ENCODE data around the gene HAUS7.

Gene HAUS7

GRCh38 chrX:153448556-153449367, 21.6 kb downstream of the HAUS7 start:
- H3K4me1 Mint-ChIP-seq, result no peaks in the 10 kb centered on the region
- no peak overlapping the region for H3K4me3 Mint-ChIP-seq
- H3K9me3 Mint-ChIP-seq, result no peaks in the 10 kb centered on the region
- no peak overlapping the region for H3K27ac Mint-ChIP-seq
- no peaks in the 10 kb centered on the region for H3K27me3 Mint-ChIP-seq
- ATAC-seq (ENCODE audit: low read depth) (no peak), DNase-seq (ENCODE audit: low spot score in 2 of 2) (no peak)
- peaks cover 6% of the 10 kb centered on the region for H3K36me3 Mint-ChIP-seq

DNA sequence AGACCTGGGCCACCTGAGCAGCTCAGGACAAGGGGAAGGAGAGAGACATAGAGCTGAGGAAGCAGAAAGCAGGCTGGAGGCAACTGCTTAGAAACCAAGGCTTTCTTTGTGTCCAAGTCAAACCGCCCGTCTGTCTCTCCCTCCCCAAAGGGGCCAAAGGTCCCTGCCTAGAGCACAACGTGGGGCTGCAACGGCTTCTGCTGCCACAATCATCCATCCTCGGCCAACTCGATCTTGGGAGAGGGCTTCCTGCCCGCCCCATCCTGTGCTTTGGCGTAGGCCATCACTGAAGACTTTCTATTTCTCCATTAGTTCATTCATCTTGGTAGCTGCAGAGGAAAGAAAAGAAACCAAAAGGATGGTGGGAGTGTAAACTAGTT, 22.8 kb downstream of the HAUS7 start:
- Mint-ChIP-seq H3K27me3 (no peaks in the 10 kb centered on the region), H3K36me3 (peaks cover 6% of the 10 kb centered on the region), H3K27ac (no peak overlapping the region), H3K9me3 (no peaks in the 10 kb centered on the region), H3K4me3 (no peak overlapping the region), H3K4me1 (no peaks in the 10 kb centered on the region)
- DNase-seq (ENCODE audit: low spot score in 2 of 2) (no peak), ATAC-seq (ENCODE audit: low read depth) (no peak)

DNA sequence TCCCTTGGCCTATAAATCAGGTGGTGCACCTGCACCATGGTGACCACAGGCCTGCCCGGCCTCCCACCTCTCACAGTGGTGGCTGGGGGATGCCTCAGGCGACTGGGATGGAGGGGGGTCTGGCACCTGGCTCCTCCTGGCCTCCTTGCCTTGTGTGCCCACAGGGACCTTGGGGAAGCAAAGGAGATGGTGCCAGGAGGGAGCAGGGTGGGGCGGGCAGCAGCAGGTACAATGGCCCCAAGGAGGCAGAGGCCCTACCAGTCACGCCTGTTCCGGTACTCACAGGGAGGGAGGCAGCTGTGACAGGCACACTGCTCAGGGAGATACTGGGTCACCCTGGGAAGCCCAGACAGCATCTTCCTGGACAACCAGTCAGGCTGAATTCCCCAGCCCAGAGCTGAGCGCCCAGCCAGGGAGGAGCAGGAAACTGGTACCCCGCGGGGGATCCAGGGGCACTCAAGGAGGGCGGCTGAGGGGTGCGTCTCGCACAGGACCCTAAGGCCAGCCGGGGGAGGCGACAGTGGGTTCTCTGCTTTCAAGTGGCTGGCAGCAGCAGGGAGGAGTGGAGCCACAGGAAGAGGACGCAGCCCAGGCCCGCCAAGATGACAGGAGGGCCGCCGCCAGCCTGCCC, 23.3 kb downstream of the HAUS7 start:
- H3K36me3 Mint-ChIP-seq, result peaks cover 6% of the 10 kb centered on the region
- no peak overlapping the region for H3K4me3 Mint-ChIP-seq
- no peak for DNase-seq (ENCODE audit: low spot score in 2 of 2)
- H3K9me3 Mint-ChIP-seq, result no peaks in the 10 kb centered on the region
- no peaks in the 10 kb centered on the region for H3K4me1 Mint-ChIP-seq
- H3K27me3 Mint-ChIP-seq, result no peaks in the 10 kb centered on the region
- ATAC-seq (ENCODE audit: low read depth), result no peak
- H3K27ac Mint-ChIP-seq, result no peak overlapping the region

GRCh38 chrX:153446636-153446936, 23.8 kb downstream of the HAUS7 start:
- H3K4me3 Mint-ChIP-seq, result no peak overlapping the region
- ATAC-seq (ENCODE audit: low read depth), result no peak
- no peaks in the 10 kb centered on the region for H3K27me3 Mint-ChIP-seq

GRCh38 chrX:153445856-153446635, 24.3 kb downstream of the HAUS7 start, which contains the start of gene TREX2:
Gene TREX2, minus strand, starts transcription at chrX:153446056. Its CDS starts 626 bp downstream, at chrX:153445430.
- no peak for ATAC-seq (ENCODE audit: low read depth)
- Mint-ChIP-seq H3K27ac (no peak within 1 kb of the TSS), H3K4me1 (no peaks in the 10 kb centered on the region), H3K9me3 (no peaks in the 10 kb centered on the region), H3K27me3 (no peaks in the 10 kb centered on the region), H3K4me3 (no peak within 1 kb of the TSS), H3K36me3 (peaks cover 4% of the 10 kb centered on the region)
- no peak for DNase-seq (ENCODE audit: low spot score in 2 of 2)

More at GRCh38 chrX:153446636-153446936, 23.8 kb downstream of the HAUS7 start:
- H3K4me1 Mint-ChIP-seq, result no peaks in the 10 kb centered on the region
- no peaks in the 10 kb centered on the region for H3K9me3 Mint-ChIP-seq
- peaks cover 6% of the 10 kb centered on the region for H3K36me3 Mint-ChIP-seq
- no peak overlapping the region for H3K27ac Mint-ChIP-seq
- DNase-seq (ENCODE audit: low spot score in 2 of 2), result no peak

DNA sequence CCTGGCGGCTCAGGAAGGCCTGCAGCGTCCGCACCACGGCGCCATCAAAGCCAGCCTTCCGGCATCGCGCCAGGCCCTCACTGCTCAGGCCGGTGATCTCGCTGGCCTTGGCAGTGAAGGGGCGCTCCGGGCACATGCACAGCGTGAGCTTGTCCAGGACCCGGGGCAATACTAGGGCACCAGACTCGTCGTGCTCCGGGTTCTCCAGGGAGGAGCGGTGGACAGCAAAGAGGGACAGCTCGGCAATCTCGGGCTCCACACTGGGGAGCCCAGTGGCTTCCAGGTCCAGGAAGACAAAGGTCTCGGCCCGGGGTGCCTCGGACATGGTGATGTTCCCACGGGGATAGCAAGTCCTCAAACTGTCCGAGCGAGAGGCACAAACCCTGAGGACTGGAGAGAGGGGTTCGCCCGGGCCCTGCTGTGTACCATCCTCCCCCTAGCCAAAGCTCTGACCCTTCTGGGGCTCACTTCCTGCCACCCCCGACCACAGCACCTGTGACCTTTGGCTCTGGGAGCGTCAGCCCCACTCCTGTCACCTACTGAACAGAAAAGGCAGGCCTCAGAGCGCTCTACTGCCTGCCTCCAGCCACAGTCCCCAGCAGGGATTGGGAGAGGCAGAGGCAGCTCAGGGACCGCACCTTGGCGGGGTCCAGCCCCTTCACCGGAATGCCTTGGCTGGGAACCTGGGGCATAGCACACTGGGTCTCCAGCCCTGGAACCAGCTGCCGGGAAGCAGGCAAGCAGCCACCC, 25.1 kb downstream of the HAUS7 start:
- no peak for DNase-seq (ENCODE audit: low spot score in 2 of 2)
- H3K4me3 Mint-ChIP-seq, result no peak overlapping the region
- no peaks in the 10 kb centered on the region for H3K4me1 Mint-ChIP-seq
- no peak overlapping the region for H3K27ac Mint-ChIP-seq
- peaks cover 2% of the 10 kb centered on the region for H3K36me3 Mint-ChIP-seq
- ATAC-seq (ENCODE audit: low read depth), result no peak
- no peaks in the 10 kb centered on the region for H3K27me3 Mint-ChIP-seq
- no peaks in the 10 kb centered on the region for H3K9me3 Mint-ChIP-seq

- Mint-ChIP-seq H3K27me3 (peaks cover 4% of the 10 kb centered on the region), H3K9me3 (peaks cover 2% of the 10 kb centered on the region), H3K36me3 (no peaks in the 10 kb centered on the region), H3K4me3 (no peak overlapping the region), H3K4me1 (no peaks in the 10 kb centered on the region), H3K27ac (no peak overlapping the region)
- no peak for ATAC-seq (ENCODE audit: low read depth)
- DNase-seq (ENCODE audit: low spot score in 2 of 2), result no peak
These were observed 25.9 kb downstream of the HAUS7 start for GRCh38 chrX:153444333-153445011.

GRCh38 chrX:153443476-153444332, 26.7 kb downstream of the HAUS7 start:
- DNase-seq (ENCODE audit: low spot score in 2 of 2) (no peak), ATAC-seq (ENCODE audit: low read depth) (no peak)
- Mint-ChIP-seq H3K36me3 (no peaks in the 10 kb centered on the region), H3K27me3 (peaks cover 8% of the 10 kb centered on the region), H3K9me3 (peaks cover 5% of the 10 kb centered on the region), H3K4me3 (no peak overlapping the region), H3K4me1 (no peaks in the 10 kb centered on the region), H3K27ac (no peak overlapping the region)

DNA sequence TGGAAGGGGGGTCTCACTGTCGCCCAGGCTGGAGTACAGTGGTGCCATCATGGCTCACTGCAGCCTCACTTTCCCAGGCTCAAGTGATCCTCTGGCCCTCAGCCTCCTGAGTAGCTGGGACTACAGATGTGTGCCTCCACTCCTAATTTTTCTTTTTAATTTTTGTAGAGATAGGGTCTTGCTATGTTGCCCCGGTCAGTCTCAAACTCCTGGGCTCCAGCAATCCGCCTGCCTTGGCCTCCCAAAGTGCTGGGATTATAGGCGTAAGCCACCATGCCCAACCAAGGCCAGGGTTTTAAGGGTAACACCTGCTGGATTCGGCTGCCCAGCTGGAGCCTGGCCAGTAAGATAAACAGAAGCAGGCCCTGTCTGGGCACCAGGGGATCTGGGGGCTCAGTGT, 27.9 kb downstream of the HAUS7 start:
- DNase-seq (ENCODE audit: low spot score in 2 of 2), result no peak
- H3K9me3 Mint-ChIP-seq, result peaks cover 5% of the 10 kb centered on the region

DNA sequence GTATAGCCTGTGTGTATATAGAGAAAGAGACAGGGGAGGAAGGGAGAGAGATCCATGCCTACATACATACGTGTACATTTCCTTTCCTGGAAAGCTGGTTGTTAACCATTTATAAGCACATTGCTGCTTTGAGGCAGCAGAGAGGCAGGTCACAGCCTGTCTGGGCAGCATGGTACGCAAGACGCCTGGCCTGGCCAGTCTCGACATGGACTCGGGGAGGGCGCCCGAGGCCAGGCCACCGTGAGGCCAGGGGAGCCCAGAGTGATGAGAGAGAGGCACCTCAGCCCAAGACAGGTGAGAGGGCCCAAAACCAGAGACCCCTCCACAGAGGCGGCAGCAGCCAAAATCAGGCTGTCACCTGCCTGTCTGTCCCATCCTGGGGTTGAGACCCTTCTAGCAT, 28.4 kb downstream of the HAUS7 start:
- H3K36me3 Mint-ChIP-seq, result no peaks in the 10 kb centered on the region
- DNase-seq (ENCODE audit: low spot score in 2 of 2) (no peak), ATAC-seq (ENCODE audit: low read depth) (no peak)
- no peaks in the 10 kb centered on the region for H3K4me1 Mint-ChIP-seq
- peaks cover 5% of the 10 kb centered on the region for H3K9me3 Mint-ChIP-seq
- no peak overlapping the region for H3K27ac Mint-ChIP-seq
- H3K4me3 Mint-ChIP-seq, result no peak overlapping the region
- peaks cover 8% of the 10 kb centered on the region for H3K27me3 Mint-ChIP-seq

More for the DNA sequence above, 27.9 kb downstream of the HAUS7 start:
- Mint-ChIP-seq H3K27ac (no peak overlapping the region), H3K4me1 (no peaks in the 10 kb centered on the region), H3K4me3 (no peak overlapping the region), H3K36me3 (no peaks in the 10 kb centered on the region), H3K27me3 (peaks cover 8% of the 10 kb centered on the region)
- no peak for ATAC-seq (ENCODE audit: low read depth)

GRCh38 chrX:153441296-153441695, 29.1 kb downstream of the HAUS7 start:
- ATAC-seq (ENCODE audit: low read depth) (no peak), DNase-seq (ENCODE audit: low spot score in 2 of 2) (no peak)
- Mint-ChIP-seq H3K9me3 (peaks cover 5% of the 10 kb centered on the region), H3K36me3 (no peaks in the 10 kb centered on the region), H3K4me3 (no peak overlapping the region), H3K27me3 (peaks cover 8% of the 10 kb centered on the region), H3K4me1 (no peaks in the 10 kb centered on the region), H3K27ac (no peak overlapping the region)

DNA sequence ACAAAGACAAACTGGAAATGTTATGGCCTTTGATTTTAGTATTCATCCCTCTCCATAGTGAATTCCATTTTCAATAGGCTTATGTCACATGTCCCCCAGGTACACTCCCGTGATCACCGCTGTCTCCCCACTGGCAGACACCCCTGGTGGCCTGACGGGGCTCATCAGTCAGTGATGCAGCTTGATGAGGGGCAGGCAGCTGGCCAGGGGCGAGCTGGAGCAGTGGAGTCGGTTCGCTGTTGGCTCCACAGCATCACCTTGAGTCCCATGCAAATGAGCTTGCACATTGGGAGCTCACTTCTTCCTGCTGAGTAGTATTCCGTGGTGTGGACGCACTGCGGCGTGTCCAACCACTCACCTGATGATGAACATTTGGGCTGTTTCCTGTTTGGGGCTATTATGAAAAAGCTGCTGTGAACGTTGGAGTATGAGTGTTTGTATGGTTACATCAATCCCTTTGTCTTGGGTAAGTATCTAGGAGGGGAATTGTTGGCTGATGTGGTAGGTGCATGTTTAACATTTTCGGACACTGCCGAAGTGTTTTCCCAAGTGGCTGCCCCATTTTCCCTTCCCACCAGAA, 29.7 kb downstream of the HAUS7 start:
- ATAC-seq (ENCODE audit: low read depth), result no peak
- Mint-ChIP-seq H3K4me1 (no peaks in the 10 kb centered on the region), H3K27me3 (peaks cover 9% of the 10 kb centered on the region), H3K9me3 (peaks cover 5% of the 10 kb centered on the region), H3K36me3 (no peaks in the 10 kb centered on the region), H3K4me3 (no peak overlapping the region), H3K27ac (no peak overlapping the region)
- DNase-seq (ENCODE audit: low spot score in 2 of 2), result no peak
